Measurements from ENCODE around the gene GATA6. TPM values are rescaled to one million over a fixed set of nuclear protein-coding genes. Genes with fewer than 3 reads are reported as not detected.

The GATA6 gene
- total RNA-seq, 1 experiment from 2014 or later = 3.3 TPM

DNA sequence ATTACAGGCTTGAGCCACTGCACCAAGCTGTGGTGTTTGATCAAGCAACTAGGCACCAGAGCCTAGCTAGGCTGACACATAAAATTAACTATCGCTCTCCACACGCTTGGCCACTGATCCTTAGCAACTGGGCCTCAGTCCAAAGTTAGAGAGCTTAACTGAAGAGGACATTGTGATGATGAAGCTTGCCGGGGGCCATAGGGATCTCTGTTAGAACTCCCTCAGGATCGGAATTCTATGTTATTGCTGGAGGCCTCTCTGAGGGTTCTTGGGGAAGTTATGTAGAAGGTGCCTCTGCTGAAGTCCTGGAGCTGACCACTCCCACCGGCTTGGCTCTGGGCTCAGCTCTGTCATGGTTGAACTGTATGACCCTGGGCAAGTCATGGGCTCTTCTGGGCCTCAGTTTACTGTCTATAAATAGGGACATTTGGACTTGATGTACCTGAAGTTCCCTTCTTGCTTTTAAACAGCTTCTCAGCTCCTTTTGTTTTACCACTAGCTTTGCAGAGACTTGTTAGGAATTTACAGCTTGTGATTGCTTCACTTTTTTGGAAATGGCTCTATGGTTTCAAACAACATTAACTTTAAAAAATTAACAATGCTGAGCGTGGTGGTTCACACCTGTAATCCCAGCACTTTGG lies 44.1 kb downstream of the GATA6 start:
- Histone ChIP-seq H3K79me2 (ENCODE audit: insufficient read depth, low read length) (no peaks in the 10 kb centered on the region), H3K4me2 (ENCODE audit: low read length) (no peak overlapping the region), H4K20me1 (ENCODE audit: insufficient read depth) (no peaks in the 10 kb centered on the region), H2AFZ (ENCODE audit: low read depth, low read length, poor library complexity, severe bottlenecking) (no peak overlapping the region), H3K9me3 (ENCODE audit: control insufficient read depth in 1 of 2, insufficient read depth in 1 of 2, low read depth in 1 of 2, low read length in 2 of 2) (no peaks in the 10 kb centered on the region), H3K4me1 (ENCODE audit: control insufficient read depth in 1 of 2, insufficient read depth in 2 of 2, low read length in 2 of 2) (peaks cover 0 to 5% of the 10 kb centered on the region in 2 experiments; a peak in 1 of 4 replicates), H3K9me2 (ENCODE audit: insufficient read depth) (no peaks in the 10 kb centered on the region), H3K9ac (ENCODE audit: low read length) (no peak overlapping the region), H3K4me3 (replicated peaks in 1 of 2; ENCODE audit: low read depth in 1 of 2, low read length in 2 of 2) (no peak overlapping the region), H3K36me3 (ENCODE audit: control insufficient read depth in 1 of 2, insufficient read depth in 2 of 2, low read length in 2 of 2) (no peaks in the 10 kb centered on the region), H3K27me3 (ENCODE audit: insufficient read depth, low read length) (no peaks in the 10 kb centered on the region), H3K27ac (ENCODE audit: low read depth, low read length) (no peak overlapping the region)
- no TSS peak for BruUV-seq (replicated peaks)
- intact Hi-C loops (cut with micrococcal nuclease) = no loop called here
- ChIA-PET CTCF (no interaction called here), POLR2A (interaction anchor here (1.5 kb wide), 1 partner anchor 10 kb away, joined by 4 read pairs; no protein-coding TSS in a partner anchor), RAD21 (ENCODE audit: low non-redundant PET in 1 of 2, low total read pairs in 2 of 2, uncharacterized antibody in 2 of 2, unreplicated experiment in 2 of 2) (no interaction called here)
- DNase-seq (ENCODE audit: low read depth, low spot score) = no peak
- ATAC-seq = no peak
- TF ChIP-seq SIN3A (IDR thresholded peaks at IDR 0.05; ENCODE audit: low read depth) (no peak), FOSL1 (IDR thresholded peaks at IDR 0.05; ENCODE audit: low read depth) (no peak), ATF3 (IDR thresholded peaks at IDR 0.05) (no peak), POLR2AphosphoS5 (IDR thresholded peaks at IDR 0.05; ENCODE audit: low read depth, low read length) (no peak), ELF1 (IDR thresholded peaks at IDR 0.05; ENCODE audit: borderline replicate concordance, low read depth) (no peak), ZBTB33 (IDR thresholded peaks at IDR 0.05; ENCODE audit: extremely low read depth, insufficient replicate concordance, low read length) (no peak), YY1 (IDR thresholded peaks at IDR 0.05; ENCODE audit: extremely low read depth, insufficient replicate concordance, low read depth, low read length) (no peak), CEBPB (IDR thresholded peaks at IDR 0.05; ENCODE audit: low read depth) (no peak), JUND (IDR thresholded peaks at IDR 0.05) (no peak), RAD21 (IDR thresholded peaks at IDR 0.05; ENCODE audit: low read depth) (no peak), REST (IDR thresholded peaks at IDR 0.05; ENCODE audit: low read depth) (no peak), POLR2A (IDR thresholded peaks at IDR 0.05; ENCODE audit: borderline replicate concordance, extremely low read depth, insufficient read depth, insufficient read length) (no peak), TCF7L2 (IDR thresholded peaks at IDR 0.05; ENCODE audit: borderline replicate concordance, extremely low read depth, insufficient read depth, insufficient read length) (no peak), SRF (IDR thresholded peaks at IDR 0.05; ENCODE audit: low read depth) (no peak), ZFX (IDR thresholded peaks at IDR 0.05) (no peak), EZH2 (IDR thresholded peaks at IDR 0.05) (no peak), MAX (IDR thresholded peaks at IDR 0.05) (no peak), EZH2phosphoT487 (IDR thresholded peaks at IDR 0.05; ENCODE audit: borderline replicate concordance) (no peak), ZNF274 (IDR thresholded peaks at IDR 0.05; ENCODE audit: low read depth, low read length) (no peak)
- TF ChIP-seq, protein P1, sequence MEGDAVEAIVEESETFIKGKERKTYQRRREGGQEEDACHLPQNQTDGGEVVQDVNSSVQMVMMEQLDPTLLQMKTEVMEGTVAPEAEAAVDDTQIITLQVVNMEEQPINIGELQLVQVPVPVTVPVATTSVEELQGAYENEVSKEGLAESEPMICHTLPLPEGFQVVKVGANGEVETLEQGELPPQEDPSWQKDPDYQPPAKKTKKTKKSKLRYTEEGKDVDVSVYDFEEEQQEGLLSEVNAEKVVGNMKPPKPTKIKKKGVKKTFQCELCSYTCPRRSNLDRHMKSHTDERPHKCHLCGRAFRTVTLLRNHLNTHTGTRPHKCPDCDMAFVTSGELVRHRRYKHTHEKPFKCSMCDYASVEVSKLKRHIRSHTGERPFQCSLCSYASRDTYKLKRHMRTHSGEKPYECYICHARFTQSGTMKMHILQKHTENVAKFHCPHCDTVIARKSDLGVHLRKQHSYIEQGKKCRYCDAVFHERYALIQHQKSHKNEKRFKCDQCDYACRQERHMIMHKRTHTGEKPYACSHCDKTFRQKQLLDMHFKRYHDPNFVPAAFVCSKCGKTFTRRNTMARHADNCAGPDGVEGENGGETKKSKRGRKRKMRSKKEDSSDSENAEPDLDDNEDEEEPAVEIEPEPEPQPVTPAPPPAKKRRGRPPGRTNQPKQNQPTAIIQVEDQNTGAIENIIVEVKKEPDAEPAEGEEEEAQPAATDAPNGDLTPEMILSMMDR (IDR thresholded peaks at IDR 0.05 in 2 of 3, conservative IDR thresholded peaks at IDR 0.05 in 1 of 3; ENCODE audit: borderline replicate concordance in 1 of 3, insufficient read depth in 1 of 3, low read depth in 2 of 3, low read length in 2 of 3) = no peak

Measured in HCT116 (cell line).